Measurements from ENCODE around the gene PKIG.
A peak's percentile ranks its signal among the peaks of the same experiment; 100 is the strongest.

Gene PKIG

GRCh38 chr20:44597516-44597915 is 15.1 kb downstream of the PKIG start:
- no peak for DNase-seq

DNA sequence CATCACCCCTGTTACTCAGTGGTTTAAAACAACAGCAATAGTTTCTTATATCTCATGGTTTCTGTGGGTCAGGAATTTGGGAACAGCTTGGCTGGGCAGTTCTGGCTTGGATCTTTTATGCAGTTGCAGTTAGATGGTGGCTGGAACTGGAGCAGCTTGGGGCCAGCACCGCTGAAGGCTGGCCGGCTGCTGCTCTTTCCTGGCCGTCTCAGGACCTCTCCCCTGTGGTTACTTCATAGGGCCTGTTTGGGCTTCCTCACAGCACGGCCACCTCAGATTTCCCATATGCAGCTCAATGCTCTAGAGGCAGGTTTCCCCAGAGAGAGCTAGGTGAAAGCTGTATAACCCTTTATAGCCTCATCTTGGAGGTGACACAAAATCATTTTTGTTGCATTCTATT is 15.6 kb downstream of the PKIG start:
- DNase-seq, result no peak

DNA sequence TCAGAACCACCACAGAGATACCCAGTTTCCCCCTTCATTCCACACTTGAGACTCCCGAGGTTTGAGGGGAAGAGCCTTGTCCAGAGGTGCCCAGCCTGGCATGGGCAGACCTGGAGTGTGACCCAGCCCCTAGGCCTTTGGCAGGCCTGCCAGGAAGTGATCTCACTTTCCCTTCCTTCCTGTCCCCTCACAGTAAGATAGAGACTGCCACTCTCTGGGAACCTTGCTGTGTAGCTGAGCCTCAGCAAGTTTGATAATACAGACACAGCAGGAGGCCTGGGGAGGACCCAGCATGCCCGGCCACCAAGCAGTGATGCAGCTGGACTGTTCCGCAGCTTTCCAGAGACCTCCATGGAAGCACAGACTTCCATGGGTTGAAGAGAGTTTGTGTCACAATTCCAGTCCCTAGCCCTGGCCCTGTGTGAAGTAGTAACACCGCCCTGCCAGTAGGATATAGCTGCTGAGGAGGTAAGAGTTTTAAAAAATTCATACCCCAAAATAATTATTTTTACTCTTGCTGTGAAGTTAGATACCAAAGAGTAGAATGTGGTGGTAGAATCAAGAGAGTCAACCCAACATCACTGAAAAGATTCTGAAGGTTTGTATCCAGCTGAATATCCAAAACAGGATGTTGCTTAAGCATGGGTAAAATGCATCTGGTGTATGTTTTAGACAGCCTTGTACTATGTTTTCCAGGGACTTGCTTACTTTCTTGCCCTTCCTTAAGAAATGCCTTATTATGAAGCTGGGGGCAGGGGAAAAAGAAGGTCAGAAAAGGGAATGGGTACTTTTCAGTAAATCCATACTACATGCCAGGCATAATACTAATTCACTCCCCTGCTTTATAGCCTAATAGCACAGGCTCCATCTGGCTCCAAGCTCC is 16.3 kb downstream of the PKIG start:
- DNase-seq, result no peak

DNA sequence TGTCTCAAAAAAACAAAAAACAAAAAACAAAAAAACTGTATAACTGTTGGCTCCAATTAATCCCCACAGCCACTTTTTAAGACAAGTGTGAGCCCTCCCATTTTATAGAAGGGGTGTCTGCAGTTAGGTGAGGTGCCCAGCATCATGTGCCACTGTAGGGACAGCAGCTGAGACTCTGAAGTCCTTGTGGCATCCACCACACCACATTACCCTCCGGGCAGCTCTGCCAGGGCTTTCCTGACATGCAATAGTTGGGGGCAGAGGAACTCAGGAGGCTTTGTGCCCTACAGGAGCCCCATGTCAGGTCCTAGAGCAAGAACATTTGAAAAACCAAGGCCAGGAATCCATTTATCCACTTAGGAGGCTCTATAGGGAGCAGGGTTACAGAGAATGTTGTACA is 17.3 kb downstream of the PKIG start:
- no peak for DNase-seq

- no peak for DNase-seq
Measured at GRCh38 chr20:44600301-44600700, 17.9 kb downstream of the PKIG start.

- no peak for DNase-seq
Measured at GRCh38 chr20:44600758-44601201, 18.4 kb downstream of the PKIG start.

GRCh38 chr20:44601236-44601671 is 18.9 kb downstream of the PKIG start:
- DNase-seq, result peak; percentile 59

- peak; percentile 80 for DNase-seq
Measured at GRCh38 chr20:44601801-44602204, 19.4 kb downstream of the PKIG start.

- DNase-seq, result no peak
Measured at GRCh38 chr20:44603327-44603726, 20.9 kb downstream of the PKIG start.

GRCh38 chr20:44606725-44607441 is 24.5 kb downstream of the PKIG start:
- DNase-seq, result no peak

- DNase-seq, result peak; percentile 48
Measured at GRCh38 chr20:44609006-44609515, 26.7 kb downstream of the PKIG start.

DNA sequence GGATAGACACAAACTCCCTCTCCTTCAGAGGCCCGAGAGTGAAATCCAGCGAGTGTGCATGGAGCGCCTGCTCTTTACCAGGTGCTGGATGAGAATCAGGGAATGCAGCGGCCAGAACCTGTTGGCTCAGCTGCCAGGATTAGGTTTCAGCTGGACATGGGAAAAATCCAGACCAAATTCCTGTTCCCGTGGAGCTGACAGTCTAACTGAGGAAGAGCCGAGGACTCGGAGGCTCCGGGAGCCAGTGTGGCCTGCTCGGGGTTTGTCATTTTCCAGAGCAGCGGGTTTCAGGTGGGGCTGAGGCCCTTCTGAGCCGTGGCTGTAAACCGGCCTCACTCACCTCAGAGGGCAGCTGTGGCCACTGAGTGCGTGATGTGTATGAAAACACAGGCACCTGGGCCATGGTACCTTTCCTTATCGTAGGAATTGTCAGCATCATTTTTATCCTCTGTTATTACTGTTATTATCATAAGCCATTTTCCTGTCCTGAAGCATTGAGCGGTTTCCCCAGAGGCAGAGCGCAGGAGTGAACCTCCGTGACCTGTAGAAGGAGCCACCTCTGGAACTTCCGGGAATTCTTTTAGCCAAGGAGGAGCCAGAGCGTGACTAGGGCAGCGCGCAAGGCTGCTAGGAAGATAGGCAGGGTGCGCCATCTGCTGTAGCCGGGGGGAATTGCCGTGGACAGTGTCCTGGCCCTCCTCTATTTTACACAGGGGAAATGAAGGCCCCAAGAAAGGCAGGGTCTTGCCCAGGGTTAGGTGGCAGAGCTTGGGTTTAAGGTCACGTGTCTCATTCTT is 27.3 kb downstream of the PKIG start:
- DNase-seq, result peak; percentile 92

DNA sequence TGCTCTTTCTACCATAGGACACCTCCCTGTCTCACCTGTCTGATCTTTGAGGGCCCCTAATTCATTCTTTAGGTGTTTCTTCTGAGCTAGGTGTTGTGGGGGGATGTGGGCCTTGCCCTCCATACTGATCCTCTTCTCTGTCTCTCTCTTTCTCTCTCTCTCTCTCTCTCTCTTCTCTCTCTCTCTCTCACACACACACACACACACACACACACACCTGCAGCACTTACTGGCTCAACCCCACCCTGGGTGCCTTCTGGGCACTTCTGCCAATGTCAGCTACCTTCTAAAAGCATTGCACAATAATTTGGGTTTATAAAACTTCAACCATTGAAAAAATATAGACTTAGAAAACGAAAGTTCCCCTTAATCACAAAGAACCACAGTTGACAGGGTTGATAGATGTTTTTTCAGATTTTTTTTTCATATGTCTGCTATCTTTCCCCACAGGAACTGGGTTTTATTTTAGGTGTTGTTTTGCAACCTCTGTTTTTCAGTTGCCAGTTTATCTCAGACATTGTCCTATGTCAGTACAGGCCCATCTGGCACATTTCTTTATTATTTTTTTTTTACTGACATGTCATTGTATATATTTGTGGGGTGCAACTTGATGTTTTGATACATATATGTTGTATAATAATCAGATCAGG is 28.1 kb downstream of the PKIG start:
- DNase-seq, result no peak

DNA sequence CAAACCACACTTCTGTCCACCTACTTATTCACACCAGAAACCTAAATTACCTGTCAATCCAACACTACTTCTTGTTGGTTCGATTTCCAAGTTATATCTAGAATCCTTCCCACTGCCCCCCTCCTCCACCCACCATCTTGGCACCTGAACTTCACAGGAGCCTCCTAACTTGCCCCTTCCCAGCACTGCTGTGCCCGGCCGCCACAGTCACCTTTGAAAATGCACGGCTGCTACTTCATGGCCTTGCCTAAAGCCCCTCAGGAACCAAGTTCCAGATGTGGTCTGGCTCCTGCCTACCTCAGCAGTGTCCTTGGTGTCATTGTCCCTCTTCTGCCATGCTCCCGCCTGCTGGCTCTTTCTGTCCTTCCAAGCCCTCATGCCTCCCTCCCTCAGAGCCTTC is 31.2 kb downstream of the PKIG start:
- DNase-seq, result no peak

- no peak for DNase-seq
Measured at GRCh38 chr20:44614525-44614924, 32.1 kb downstream of the PKIG start.

- no peak for DNase-seq
Measured at GRCh38 chr20:44615169-44615791, 32.9 kb downstream of the PKIG start.

GRCh38 chr20:44615876-44616603 is 33.7 kb downstream of the PKIG start:
- no peak for DNase-seq

DNA sequence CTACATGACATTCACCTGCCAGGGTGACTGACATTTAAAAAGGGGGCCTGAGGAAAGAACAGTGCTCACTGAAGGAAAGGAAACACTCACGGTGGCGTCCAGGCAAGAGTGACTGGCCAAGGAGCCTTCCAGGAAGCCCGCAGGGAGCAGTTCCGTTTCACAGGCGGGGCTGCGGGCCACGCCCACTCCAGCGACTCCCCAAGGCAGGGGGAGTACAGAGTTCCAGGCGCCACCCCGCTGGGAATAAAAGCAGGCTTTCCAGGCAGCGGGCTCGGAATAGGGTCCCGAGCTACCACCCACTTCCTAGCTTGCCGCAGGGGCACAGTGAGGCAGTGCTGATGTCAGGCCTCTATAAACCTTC is 34.2 kb downstream of the PKIG start:
- DNase-seq, result no peak

- DNase-seq, result no peak
Measured at GRCh38 chr20:44618318-44618731, 35.9 kb downstream of the PKIG start.

DNA sequence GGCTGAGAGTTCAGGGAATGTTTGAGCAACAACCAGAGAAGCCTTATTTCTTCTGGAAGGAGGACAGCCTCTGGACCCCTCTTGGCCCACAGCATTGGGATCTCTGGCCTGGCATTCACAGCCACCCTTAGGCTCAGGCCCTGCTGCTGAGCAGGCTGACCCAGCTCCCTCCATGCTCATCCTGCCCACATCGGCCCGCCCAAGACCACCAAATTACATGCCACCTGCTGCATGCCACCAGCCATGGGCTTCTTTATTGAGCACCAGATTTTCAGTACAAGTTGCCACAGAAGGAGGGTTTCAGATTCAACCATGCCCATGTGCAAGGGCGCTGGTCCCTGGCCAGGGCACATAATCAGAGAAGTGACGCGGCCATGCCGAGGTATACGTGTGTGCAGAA is 36.9 kb downstream of the PKIG start:
- no peak for DNase-seq

GRCh38 chr20:44620030-44620429 is 37.7 kb downstream of the PKIG start:
- DNase-seq, result no peak

Measured in right forelimb (tissue), 1 donor.